HG03439 (cell line): Measurements from ENCODE around the gene PCYT1A.
A peak's percentile ranks its signal among the peaks of the same experiment; 100 is the strongest.
"Not testable (repeated sequence)": the region's sequence is repeated elsewhere in the genome, so short reads cannot be mapped to it uniquely, and the experiment has no call there.

Experiments
- ATAC-seq: cut with Tn5 transposase; IDR thresholded peaks from one replicate; pipeline ENCODE4 v1.9.1; 2021; ENCODE audit warnings: mild to moderate bottlenecking, moderate library complexity; ENCODE audit not compliant: unreplicated experiment

Gene PCYT1A

DNA sequence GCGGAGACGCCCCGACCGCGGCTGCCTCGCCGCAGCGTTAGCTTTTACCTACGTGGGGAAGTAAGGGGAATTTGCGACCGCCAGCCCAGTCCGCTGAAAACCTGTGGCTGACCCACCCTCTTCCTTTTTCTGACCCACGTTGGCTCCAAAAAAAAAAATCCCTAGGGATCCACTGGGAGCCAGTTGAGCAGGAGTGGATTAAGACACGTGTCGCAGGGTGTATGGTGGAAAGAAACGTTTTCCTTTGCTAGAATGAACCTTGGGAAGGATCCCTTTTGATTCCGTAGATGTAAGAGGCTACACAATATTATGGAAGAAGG, 575 bp upstream of the PCYT1A start:
- no peak for ATAC-seq

- peak; percentile 16 for ATAC-seq
These were observed 461 bp downstream of the PCYT1A start for GRCh38 chr3:196287090-196287439.

- ATAC-seq = no peak
These were observed 3.1 kb downstream of the PCYT1A start for GRCh38 chr3:196284396-196284795.

GRCh38 chr3:196281962-196282361, 5.6 kb downstream of the PCYT1A start:
- no peak for ATAC-seq

- peak; percentile 47 for ATAC-seq
These were observed 6.7 kb downstream of the PCYT1A start for GRCh38 chr3:196280689-196281440.

DNA sequence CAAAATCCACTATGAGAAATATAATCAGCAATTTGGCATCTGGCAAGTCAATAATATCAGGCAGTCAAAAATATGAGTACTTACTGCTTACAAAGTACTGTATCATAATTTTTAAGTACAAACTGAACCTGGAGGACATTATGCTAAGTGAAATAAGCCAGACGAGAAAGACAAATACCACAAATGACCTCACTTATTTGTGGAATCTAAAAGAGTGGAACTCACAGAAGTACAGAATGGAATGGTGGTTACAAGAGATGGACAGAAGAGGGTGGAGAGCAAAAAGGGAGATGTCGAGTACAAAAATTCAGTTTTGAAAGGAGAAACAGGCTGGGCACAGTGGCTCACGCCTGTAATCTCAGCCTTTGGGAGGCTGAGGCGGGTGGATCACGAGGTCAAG, 12.4 kb downstream of the PCYT1A start:
- ATAC-seq = no peak

- peak; percentile 81 for ATAC-seq
These were observed 12.9 kb downstream of the PCYT1A start for GRCh38 chr3:196274585-196274984.

DNA sequence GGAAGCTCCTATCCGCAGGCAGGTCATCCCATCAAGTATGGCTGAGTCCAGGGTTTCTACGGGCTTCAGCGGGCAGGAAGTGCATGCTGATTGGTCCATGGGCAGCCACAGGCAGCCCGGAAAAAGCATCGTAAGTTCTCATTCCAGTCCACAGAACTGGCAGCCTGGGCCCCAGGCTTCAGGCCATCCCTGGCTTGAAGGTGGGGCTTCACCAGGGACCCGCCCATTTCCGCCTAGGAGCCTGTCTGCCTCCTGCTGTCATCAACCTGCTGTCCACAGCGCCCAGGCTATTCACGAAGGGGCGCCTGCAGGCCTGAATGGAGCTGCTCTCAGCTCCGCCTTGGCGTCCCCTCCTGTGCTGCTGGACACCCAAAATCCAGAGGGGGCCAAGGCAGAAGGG, 13.9 kb downstream of the PCYT1A start:
- no peak for ATAC-seq

- ATAC-seq = no peak
These were observed 14.7 kb downstream of the PCYT1A start for GRCh38 chr3:196272826-196273225.

GRCh38 chr3:196270499-196270898, 17.0 kb downstream of the PCYT1A start:
- no peak for ATAC-seq

GRCh38 chr3:196268284-196269163, 19.0 kb downstream of the PCYT1A start:
- no peak for ATAC-seq

DNA sequence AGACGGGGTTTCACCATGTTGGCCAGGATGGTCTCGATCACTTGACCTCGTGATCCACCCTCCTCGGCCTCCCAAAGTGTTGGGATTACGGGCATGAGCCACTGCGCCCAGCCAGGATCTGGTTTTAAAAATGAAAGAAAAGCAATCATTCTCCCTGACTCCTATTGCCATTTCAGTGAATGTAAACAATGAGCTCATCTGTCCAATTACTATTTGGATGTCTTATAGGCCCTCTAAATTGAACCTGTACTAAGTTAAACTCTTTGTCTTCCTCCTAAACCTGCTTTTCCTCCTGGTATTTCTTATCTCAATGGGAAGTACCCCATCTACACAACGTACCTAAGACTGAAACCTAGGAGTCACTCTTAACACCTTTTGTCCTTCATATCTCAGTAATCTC, 23.7 kb downstream of the PCYT1A start:
- no peak for ATAC-seq

GRCh38 chr3:196260784-196261183, 26.7 kb downstream of the PCYT1A start:
- ATAC-seq = no peak

- ATAC-seq = no peak
These were observed 31.8 kb downstream of the PCYT1A start for GRCh38 chr3:196255776-196256175.

GRCh38 chr3:196254376-196255283, 32.9 kb downstream of the PCYT1A start:
- ATAC-seq = no peak

DNA sequence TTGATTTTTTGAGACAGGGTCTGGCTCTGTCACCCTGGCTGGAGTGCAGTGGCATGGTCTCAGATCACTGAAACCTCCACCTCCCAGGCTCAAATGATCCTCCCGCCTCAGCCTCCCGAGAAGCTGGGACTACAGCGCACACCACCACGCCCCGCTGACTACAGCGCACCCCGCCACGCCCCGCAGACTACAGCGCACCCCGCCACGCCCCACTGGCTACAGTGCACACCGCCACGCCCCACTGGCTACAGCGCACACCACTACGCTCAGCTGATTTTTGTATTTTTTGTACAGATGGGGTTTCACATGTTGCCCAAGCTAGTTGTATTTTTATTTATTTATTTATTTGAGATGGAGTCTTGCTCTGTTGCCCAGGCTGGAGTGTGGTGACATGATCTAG, 35.6 kb downstream of the PCYT1A start:
- no peak for ATAC-seq

DNA sequence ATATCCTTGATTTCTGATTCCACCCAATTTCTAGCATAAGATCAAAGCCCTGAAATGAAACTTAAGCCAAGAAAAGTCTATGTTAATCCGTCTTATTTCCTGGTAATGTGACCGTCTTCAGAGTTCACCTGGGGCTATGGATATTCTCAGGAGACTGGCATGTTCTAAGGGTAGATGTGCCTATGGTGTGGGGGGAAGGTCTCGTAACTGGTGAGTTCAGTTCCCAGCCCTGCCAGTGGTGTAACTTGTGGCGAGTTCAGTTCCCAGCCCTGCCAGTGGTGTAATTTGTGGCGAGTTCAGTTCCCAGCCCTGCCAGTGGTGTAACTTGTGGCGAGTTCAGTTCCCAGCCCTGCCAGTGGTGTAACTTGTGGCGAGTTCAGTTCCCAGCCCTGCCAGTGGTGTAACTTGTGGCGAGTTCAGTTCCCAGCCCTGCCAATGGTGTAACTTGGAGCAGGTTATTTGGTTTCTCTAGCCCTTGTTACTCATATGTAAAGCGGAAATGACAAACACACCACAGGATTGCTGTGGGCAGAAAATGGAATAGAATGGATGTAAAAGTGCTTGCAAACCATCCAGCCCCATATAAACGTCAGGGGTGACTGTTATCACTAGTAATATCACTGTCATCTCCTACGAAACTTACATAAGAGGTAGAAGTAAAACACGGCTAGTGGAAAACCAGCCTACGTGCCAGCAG, 40.8 kb downstream of the PCYT1A start:
- no peak for ATAC-seq

DNA sequence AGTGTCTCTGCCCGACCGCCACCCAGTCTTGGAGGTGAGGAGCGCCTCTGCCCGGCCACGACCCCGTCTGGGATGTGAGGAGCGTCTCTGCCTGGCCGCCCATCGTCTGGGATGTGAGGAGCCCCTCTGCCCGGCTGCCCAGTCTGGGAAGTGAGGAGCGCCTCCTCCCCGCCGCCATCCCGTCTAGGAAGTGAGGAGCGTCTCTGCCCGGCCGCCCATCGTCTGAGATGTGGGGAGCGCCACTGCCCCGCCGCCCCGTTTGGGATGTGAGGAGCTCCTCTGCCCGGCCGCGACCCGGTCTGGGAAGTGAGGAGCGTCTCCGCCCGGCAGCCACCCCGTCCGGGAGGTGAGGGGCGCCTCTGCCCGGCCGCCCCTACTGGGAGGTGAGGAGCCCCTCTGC, 43.4 kb downstream of the PCYT1A start:
- ATAC-seq = not testable (repeated sequence)

DNA sequence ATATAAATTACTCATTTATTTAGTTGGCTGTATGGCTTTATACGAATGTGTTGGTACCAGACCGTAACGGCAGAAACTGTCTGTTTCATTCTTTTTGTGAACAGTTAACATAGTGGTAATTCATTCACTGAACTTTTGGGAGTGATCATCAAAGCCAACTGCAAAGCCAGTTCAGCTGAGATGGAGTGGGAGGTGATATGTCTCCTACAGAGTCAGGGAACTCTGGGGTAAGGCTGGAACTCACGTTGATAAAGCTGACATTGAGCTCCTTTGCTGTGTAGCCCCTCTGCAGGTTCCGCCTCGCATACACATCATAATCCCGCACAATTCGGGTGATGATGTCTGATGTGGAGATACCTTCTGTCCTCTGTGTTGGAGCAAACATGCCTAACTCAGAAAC, 45.8 kb downstream of the PCYT1A start:
- no peak for ATAC-seq

DNA sequence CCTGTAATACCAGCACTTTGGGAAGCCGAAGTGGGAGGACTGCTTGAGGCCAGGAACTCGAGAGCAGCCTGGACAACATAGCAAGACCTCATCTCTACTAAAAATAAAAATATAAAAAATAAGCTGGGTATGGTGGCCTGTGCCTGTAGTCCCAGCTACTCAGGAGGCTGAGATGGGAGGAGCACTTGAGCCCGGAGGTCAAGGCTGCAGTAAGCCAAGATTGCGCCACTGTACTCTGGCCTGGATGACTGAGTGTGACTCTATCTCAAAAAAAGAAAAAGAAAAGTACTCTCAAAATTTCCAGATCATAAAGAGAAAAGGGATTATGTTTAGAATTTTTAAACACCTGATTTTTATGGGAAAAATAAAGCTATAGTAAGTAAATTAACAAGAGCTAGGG, 47.1 kb downstream of the PCYT1A start:
- no peak for ATAC-seq
